Amniotic stem cell (primary cell): Measurements from ENCODE around the gene LRP5.
A peak's percentile ranks its signal among the peaks of the same experiment; 100 is the strongest.

Source experiments
- DNase-seq: peaks from one replicate; lab custom pipeline; 2025; lab: John Stamatoyannopoulos, UW

LRP5 gene

GRCh38 chr11:68371171-68372041, 59.0 kb downstream of the LRP5 start:
- no peak for DNase-seq

GRCh38 chr11:68372114-68372513, 59.7 kb downstream of the LRP5 start:
- DNase-seq: no peak

GRCh38 chr11:68372625-68373024, 60.2 kb downstream of the LRP5 start:
- no peak for DNase-seq

GRCh38 chr11:68373189-68373814, 60.9 kb downstream of the LRP5 start:
- DNase-seq: peak; percentile 12

- DNase-seq: no peak
Measured at GRCh38 chr11:68373815-68374501, 61.6 kb downstream of the LRP5 start.

GRCh38 chr11:68374531-68374930, 62.1 kb downstream of the LRP5 start:
- no peak for DNase-seq

GRCh38 chr11:68375337-68375736, 62.9 kb downstream of the LRP5 start:
- no peak for DNase-seq

GRCh38 chr11:68375766-68376165, 63.4 kb downstream of the LRP5 start:
- DNase-seq: no peak

GRCh38 chr11:68377389-68377795, 65.0 kb downstream of the LRP5 start:
- DNase-seq: no peak

- DNase-seq: no peak
Measured at GRCh38 chr11:68379206-68379605, 66.8 kb downstream of the LRP5 start.

GRCh38 chr11:68380786-68381622, 68.6 kb downstream of the LRP5 start:
- DNase-seq: no peak

- no peak for DNase-seq
Measured at GRCh38 chr11:68381716-68382115, 69.3 kb downstream of the LRP5 start.

GRCh38 chr11:68382358-68382998, 70.1 kb downstream of the LRP5 start:
- DNase-seq: no peak

- DNase-seq: no peak
Measured at GRCh38 chr11:68383976-68384501, 71.6 kb downstream of the LRP5 start.

- no peak for DNase-seq
Measured at GRCh38 chr11:68384530-68385081, 72.2 kb downstream of the LRP5 start.

- no peak for DNase-seq
Measured at GRCh38 chr11:68385128-68385527, 72.7 kb downstream of the LRP5 start.

- DNase-seq: no peak
Measured at GRCh38 chr11:68386331-68386978, 74.1 kb downstream of the LRP5 start.

GRCh38 chr11:68387840-68388239, 75.4 kb downstream of the LRP5 start:
- no peak for DNase-seq

- no peak for DNase-seq
Measured at GRCh38 chr11:68388595-68389198, 76.3 kb downstream of the LRP5 start.

GRCh38 chr11:68390315-68390714, 77.9 kb downstream of the LRP5 start:
- no peak for DNase-seq
